ENCODE measurements around the gene RASA1.
"Not testable (repeated sequence)": the region's sequence is repeated elsewhere in the genome, so short reads cannot be mapped to it uniquely, and the experiment has no call there.

The RASA1 gene

GRCh38 chr5:87282269-87282668 lies 14.6 kb downstream of the RASA1 start:
- no peak for DNase-seq (ENCODE audit: low read depth)

GRCh38 chr5:87287266-87287665 lies 19.6 kb downstream of the RASA1 start:
- DNase-seq (ENCODE audit: low read depth) = not testable (repeated sequence)

GRCh38 chr5:87298692-87299362 lies 31.1 kb downstream of the RASA1 start:
- no peak for DNase-seq (ENCODE audit: low read depth)

- DNase-seq (ENCODE audit: low read depth) = no peak
Observed at GRCh38 chr5:87300176-87300575, 32.5 kb downstream of the RASA1 start.

- no peak for DNase-seq (ENCODE audit: low read depth)
Observed at GRCh38 chr5:87300744-87301143, 33.1 kb downstream of the RASA1 start.

- DNase-seq (ENCODE audit: low read depth) = no peak
Observed at GRCh38 chr5:87302061-87302460, 34.4 kb downstream of the RASA1 start.

- DNase-seq (ENCODE audit: low read depth) = no peak
Observed at GRCh38 chr5:87303324-87303723, 35.6 kb downstream of the RASA1 start.

GRCh38 chr5:87306090-87306489 lies 38.4 kb downstream of the RASA1 start:
- DNase-seq (ENCODE audit: low read depth) = not testable (repeated sequence)

GRCh38 chr5:87307796-87308423 lies 40.2 kb downstream of the RASA1 start:
- DNase-seq (ENCODE audit: low read depth) = no peak

- DNase-seq (ENCODE audit: low read depth) = no peak
Observed at GRCh38 chr5:87311405-87312279, 44.0 kb downstream of the RASA1 start.

GRCh38 chr5:87313216-87313615 lies 45.5 kb downstream of the RASA1 start:
- DNase-seq (ENCODE audit: low read depth) = no peak

- DNase-seq (ENCODE audit: low read depth) = no peak
Observed at GRCh38 chr5:87319469-87319868, 51.8 kb downstream of the RASA1 start.

GRCh38 chr5:87321605-87322004 lies 53.9 kb downstream of the RASA1 start:
- no peak for DNase-seq (ENCODE audit: low read depth)

- no peak for DNase-seq (ENCODE audit: low read depth)
Observed at GRCh38 chr5:87322381-87322780, 54.7 kb downstream of the RASA1 start.

- DNase-seq (ENCODE audit: low read depth) = no peak
Observed at GRCh38 chr5:87327998-87328397, 60.3 kb downstream of the RASA1 start.

GRCh38 chr5:87329114-87329513 lies 61.4 kb downstream of the RASA1 start:
- no peak for DNase-seq (ENCODE audit: low read depth)

GRCh38 chr5:87339986-87340385 lies 72.3 kb downstream of the RASA1 start:
- DNase-seq (ENCODE audit: low read depth) = no peak

- no peak for DNase-seq (ENCODE audit: low read depth)
Observed at GRCh38 chr5:87340716-87341115, 73.0 kb downstream of the RASA1 start.

GRCh38 chr5:87347272-87347671 lies 79.6 kb downstream of the RASA1 start:
- DNase-seq (ENCODE audit: low read depth) = no peak

GRCh38 chr5:87347841-87348240 lies 80.2 kb downstream of the RASA1 start:
- DNase-seq (ENCODE audit: low read depth) = no peak

- DNase-seq (ENCODE audit: low read depth) = no peak
Observed at GRCh38 chr5:87354496-87354895, 86.8 kb downstream of the RASA1 start.

- no peak for DNase-seq (ENCODE audit: low read depth)
Observed at GRCh38 chr5:87359106-87359505, 91.4 kb downstream of the RASA1 start.

GRCh38 chr5:87360132-87360531 lies 92.4 kb downstream of the RASA1 start:
- no peak for DNase-seq (ENCODE audit: low read depth)

Data from stimulated activated CD8-positive, alpha-beta memory T cell treated with anti-CD3 and anti-CD28 coated beads, Interleukin-15, amount 100 ng/mL, for 24 hours (primary cell).